ENCODE results near the gene SNN. TPM values are rescaled to one million over a fixed set of nuclear protein-coding genes. Genes with fewer than 3 reads are reported as not detected.
A peak's percentile ranks its signal among the peaks of the same experiment; 100 is the strongest.

Gene SNN
- total and polyA plus RNA-seq, 3 experiments from 2014 or later = 5.8 to 10.6 (median 6.0) TPM

GRCh38 chr16:11624636-11625607 is 43.3 kb upstream of the SNN start:
- no peak overlapping the region for H3K4me3 ChIP-seq (ENCODE audit: low read length)

GRCh38 chr16:11625769-11626168 is 42.5 kb upstream of the SNN start:
- no peak for DNase-seq
- Histone ChIP-seq H3K27me3 (ENCODE audit: insufficient read depth, low read length, poor library complexity, severe bottlenecking) (no peaks in the 10 kb centered on the region), H3K9me3 (ENCODE audit: low read length) (no peaks in the 10 kb centered on the region), H3K27ac (ENCODE audit: low read depth, low read length) (no peak overlapping the region), H3K4me1 (ENCODE audit: insufficient read depth, low read length) (peaks cover 58% of the 10 kb centered on the region), H3K36me3 (ENCODE audit: insufficient read depth, low read length) (no peaks in the 10 kb centered on the region), H3K4me3 (ENCODE audit: low read length) (no peak overlapping the region)
- Mint-ChIP-seq H3K36me3 (no peaks in the 10 kb centered on the region), H3K9me3 (peaks cover 0 to 2% (median 0%) of the 10 kb centered on the region in 5 donors), H3K27me3 (no peaks in the 10 kb centered on the region), H3K27ac (peak overlapping the region in 3 of 8 donors; percentile 11 to 50 (median 37)), H3K4me3 (peak overlapping the region in 1 of 7 donors; percentile 36), H3K4me1 (peaks cover 49 to 70% (median 60%) of the 10 kb centered on the region in 3 donors)
- CTCF ChIA-PET = no interaction called here
- POLR2A ChIA-PET = interaction anchor here (0.7 kb wide), 1 partner anchor 8 kb away, joined by 3 read pairs; no protein-coding TSS in a partner anchor

More at GRCh38 chr16:11624636-11625607, 43.3 kb upstream of the SNN start:
- Mint-ChIP-seq H3K4me1 (peaks cover 52 to 70% (median 60%) of the 10 kb centered on the region in 3 donors), H3K4me3 (peak overlapping the region in 5 of 7 donors; percentile 23 to 65 (median 44)), H3K27ac (peak overlapping the region in 7 of 8 donors; percentile 70 to 80 (median 76)), H3K9me3 (peaks cover 0 to 2% (median 0%) of the 10 kb centered on the region in 5 donors), H3K36me3 (peaks cover 0 to 3% (median 0%) of the 10 kb centered on the region in 3 donors), H3K27me3 (no peaks in the 10 kb centered on the region)
- ChIA-PET POLR2A (no interaction called here), CTCF (no interaction called here)
- H3K27ac ChIP-seq (ENCODE audit: low read depth, low read length) = no peak overlapping the region
- no peak for DNase-seq
- peaks cover 63% of the 10 kb centered on the region for H3K4me1 ChIP-seq (ENCODE audit: insufficient read depth, low read length)
- no peaks in the 10 kb centered on the region for H3K27me3 ChIP-seq (ENCODE audit: insufficient read depth, low read length, poor library complexity, severe bottlenecking)
- no peaks in the 10 kb centered on the region for H3K36me3 ChIP-seq (ENCODE audit: insufficient read depth, low read length)
- peaks cover 6% of the 10 kb centered on the region for H3K9me3 ChIP-seq (ENCODE audit: low read length)

- DNase-seq = no peak
- Mint-ChIP-seq H3K27ac (peak overlapping the region in 3 of 8 donors; percentile 34 to 43 (median 38)), H3K27me3 (no peaks in the 10 kb centered on the region), H3K9me3 (peaks cover 0 to under 1% (median 0%) of the 10 kb centered on the region in 5 donors), H3K4me3 (peak overlapping the region in 1 of 7 donors; percentile 13), H3K4me1 (peaks cover 44 to 65% (median 55%) of the 10 kb centered on the region in 3 donors), H3K36me3 (no peaks in the 10 kb centered on the region)
- H3K36me3 ChIP-seq (ENCODE audit: insufficient read depth, low read length) = no peaks in the 10 kb centered on the region
- ChIA-PET POLR2A (interaction anchor here (0.5 to 0.8 kb wide), 3 partner anchors 9 to 189 kb away, joined by 3 to 4 read pairs (median 3); no protein-coding TSS in a partner anchor), CTCF (interaction anchor here (1.0 to 1.4 kb wide), 2 partner anchors 14 to 72 kb away, joined by 3 to 4 read pairs; no protein-coding TSS in a partner anchor)
- H3K27ac ChIP-seq (ENCODE audit: low read depth, low read length) = no peak overlapping the region
- no peaks in the 10 kb centered on the region for H3K27me3 ChIP-seq (ENCODE audit: insufficient read depth, low read length, poor library complexity, severe bottlenecking)
- no peaks in the 10 kb centered on the region for H3K9me3 ChIP-seq (ENCODE audit: low read length)
- peaks cover 48% of the 10 kb centered on the region for H3K4me1 ChIP-seq (ENCODE audit: insufficient read depth, low read length)
- H3K4me3 ChIP-seq (ENCODE audit: low read length) = no peak overlapping the region
These were observed 41.5 kb upstream of the SNN start for GRCh38 chr16:11626657-11627291.

- no peaks in the 10 kb centered on the region for H3K27me3 Mint-ChIP-seq
- H3K27me3 ChIP-seq (ENCODE audit: insufficient read depth, low read length, poor library complexity, severe bottlenecking) = no peaks in the 10 kb centered on the region
- CTCF ChIA-PET = interaction anchor here (1.0 to 1.4 kb wide), 2 partner anchors 14 to 72 kb away, joined by 3 to 4 read pairs; no protein-coding TSS in a partner anchor
- H3K9me3 ChIP-seq (ENCODE audit: low read length) = no peaks in the 10 kb centered on the region
- H3K4me3 ChIP-seq (ENCODE audit: low read length) = no peak overlapping the region
- H3K27ac Mint-ChIP-seq = peak overlapping the region in 2 of 8 donors; percentile 34 to 72
- no peak overlapping the region for H3K27ac ChIP-seq (ENCODE audit: low read depth, low read length)
- POLR2A ChIA-PET = interaction anchor here (0.8 kb wide), 1 partner anchor 11 kb away, joined by 4 read pairs; no protein-coding TSS in a partner anchor
- no peak for DNase-seq
- H3K36me3 Mint-ChIP-seq = no peaks in the 10 kb centered on the region
- H3K4me1 ChIP-seq (ENCODE audit: insufficient read depth, low read length) = peaks cover 43% of the 10 kb centered on the region
- no peaks in the 10 kb centered on the region for H3K36me3 ChIP-seq (ENCODE audit: insufficient read depth, low read length)
- no peaks in the 10 kb centered on the region for H3K9me3 Mint-ChIP-seq
- no peak overlapping the region for H3K4me3 Mint-ChIP-seq
- peaks cover 39 to 60% (median 50%) of the 10 kb centered on the region in 3 donors for H3K4me1 Mint-ChIP-seq
These were observed 41.0 kb upstream of the SNN start for GRCh38 chr16:11627292-11627663.

- Histone ChIP-seq H3K27me3 (ENCODE audit: insufficient read depth, low read length, poor library complexity, severe bottlenecking) (no peaks in the 10 kb centered on the region), H3K4me1 (ENCODE audit: insufficient read depth, low read length) (peaks cover 38% of the 10 kb centered on the region), H3K36me3 (ENCODE audit: insufficient read depth, low read length) (no peaks in the 10 kb centered on the region), H3K9me3 (ENCODE audit: low read length) (no peaks in the 10 kb centered on the region), H3K4me3 (ENCODE audit: low read length) (no peak overlapping the region), H3K27ac (ENCODE audit: low read depth, low read length) (no peak overlapping the region)
- Mint-ChIP-seq H3K36me3 (no peaks in the 10 kb centered on the region), H3K4me3 (no peak overlapping the region), H3K4me1 (peaks cover 35 to 55% (median 44%) of the 10 kb centered on the region in 3 donors), H3K9me3 (no peaks in the 10 kb centered on the region), H3K27me3 (no peaks in the 10 kb centered on the region), H3K27ac (peak overlapping the region in 1 of 8 donors; percentile 12)
- POLR2A ChIA-PET = no interaction called here
- DNase-seq = no peak
- CTCF ChIA-PET = no interaction called here
These were observed 40.3 kb upstream of the SNN start for GRCh38 chr16:11627822-11628457.

- H3K27ac ChIP-seq (ENCODE audit: low read depth, low read length) = no peak overlapping the region
- H3K36me3 ChIP-seq (ENCODE audit: insufficient read depth, low read length) = no peaks in the 10 kb centered on the region
- H3K4me3 ChIP-seq (ENCODE audit: low read length) = no peak overlapping the region
- Mint-ChIP-seq H3K27me3 (no peaks in the 10 kb centered on the region), H3K9me3 (no peaks in the 10 kb centered on the region), H3K27ac (peak overlapping the region in 3 of 8 donors; percentile 13 to 78 (median 58)), H3K36me3 (no peaks in the 10 kb centered on the region), H3K4me1 (peaks cover 35 to 55% (median 46%) of the 10 kb centered on the region in 3 donors), H3K4me3 (no peak overlapping the region)
- no peaks in the 10 kb centered on the region for H3K27me3 ChIP-seq (ENCODE audit: insufficient read depth, low read length, poor library complexity, severe bottlenecking)
- ChIA-PET CTCF (interaction anchor here (1.0 to 1.1 kb wide), 2 partner anchors 10 to 11 kb away, joined by 4 read pairs; no protein-coding TSS in a partner anchor), POLR2A (no interaction called here)
- H3K9me3 ChIP-seq (ENCODE audit: low read length) = no peaks in the 10 kb centered on the region
- no peak for DNase-seq
- peaks cover 24% of the 10 kb centered on the region for H3K4me1 ChIP-seq (ENCODE audit: insufficient read depth, low read length)
These were observed 38.9 kb upstream of the SNN start for GRCh38 chr16:11629071-11630030.

Measured in CD8-positive, alpha-beta memory T cell (primary cell).